GM12892 (cell line): ENCODE measurements around the gene SLC9C2.

Experiments used
- DNase-seq: peaks from one replicate; pipeline ENCODE4 v3.0.0; 2011; ENCODE audit not compliant: insufficient read length
- FAIRE-seq: peaks from 2 replicates; lab custom pipeline; 2011; peaks lifted over from hg19 to GRCh38; lab: Jason Lieb, UNC
- POLR2A ChIP-seq: IDR thresholded peaks from 2 replicates; pipeline ENCODE4 v1.6.1; 2011; ENCODE audit warnings: low read depth, low read length, control low read depth
- POLR2AphosphoS5 ChIP-seq: IDR thresholded peaks from 2 replicates; pipeline ENCODE4 v1.6.1; 2011; ENCODE audit warnings: low read depth, low read length, control low read depth
- TAF1 ChIP-seq: IDR thresholded peaks from 2 replicates; pipeline ENCODE4 v1.6.1; 2011; ENCODE audit warnings: low read depth, mild to moderate bottlenecking, control low read depth, low read length, borderline replicate concordance

The SLC9C2 gene

GRCh38 chr1:173453982-173454381 lies 148.9 kb downstream of the SLC9C2 start:
- TF ChIP-seq POLR2A (no peak), POLR2AphosphoS5 (no peak), TAF1 (no peak)
- no peak for DNase-seq
- FAIRE-seq: no peak

GRCh38 chr1:173451981-173452380 lies 150.9 kb downstream of the SLC9C2 start:
- TF ChIP-seq TAF1: no peak
- no peak for TF ChIP-seq POLR2A
- TF ChIP-seq POLR2AphosphoS5: no peak
- DNase-seq: no peak
- no peak for FAIRE-seq
